SK-N-SH (cell line): ENCODE data around the gene RBBP9. TPM values are rescaled to one million over a fixed set of nuclear protein-coding genes. Genes with fewer than 3 reads are reported as not detected.
"Not testable (repeated sequence)": the region's sequence is repeated elsewhere in the genome, so short reads cannot be mapped to it uniquely, and the experiment has no call there.

Experiments used
- CTCF ChIA-PET: fragments of 300-600, 350-600 bp; formaldehyde crosslinking; extraction: SDS; loops from one replicate; lab custom pipeline; 2021; lab: Yijun Ruan, JAX
- POLR2A ChIA-PET: fragments of 350-600 bp; sonication (Branson Sonifier 250); formaldehyde crosslinking; extraction: SDS; loops from one replicate; lab custom pipeline; 2020; ENCODE audit warnings: antibody characterized with exemption, inconsistent platforms; lab: Yijun Ruan, JAX
- DNase-seq: peaks from one replicate; pipeline ENCODE4 v3.0.0; 2012
- H2AFZ ChIP-seq: fragments of 200-600 bp; sonication (generic); 2 replicates; pipeline ENCODE4 v1.8.1; 2016; ENCODE audit warnings: antibody characterized with exemption, mild to moderate bottlenecking, low read depth
- H3F3A ChIP-seq: fragments of 200-600 bp; sonication (generic); replicated peaks from 2 replicates; pipeline ENCODE3; 2016; ENCODE audit warnings: antibody characterized with exemption, mild to moderate bottlenecking; ENCODE audit not compliant: insufficient read depth
- H3K27ac ChIP-seq, 2 experiments: fragments of 200-500 bp in 1 of 2; fragments of 200-600 bp in 1 of 2; sonication (Bioruptor generic) in 1 of 2; sonication (generic), shearing (Covaris generic) in 1 of 2; 2 replicates each; pipeline versions ENCODE4 v1.5.1 to v1.6.1; 2014 to 2016; ENCODE audit warnings: low read depth in 2 of 2, inconsistent platforms in 1 of 2, low read length in 1 of 2, mild to moderate bottlenecking in 1 of 2, mixed read lengths in 1 of 2
- H3K27me3 ChIP-seq: fragments of 200-600 bp; sonication (generic), shearing (Covaris generic); 2 replicates; pipeline ENCODE4 v1.6.1; 2016; ENCODE audit warnings: mixed run types; ENCODE audit not compliant: insufficient read depth
- H3K36me3 ChIP-seq, 2 experiments: fragments of 200-500 bp in 1 of 2; fragments of 200-600 bp in 1 of 2; sonication (Bioruptor generic) in 1 of 2; sonication (generic) in 1 of 2; replicated peaks in 1 of 2; 2 replicates each; pipeline versions ENCODE3 to v1.5.1; 2014 to 2016; ENCODE audit warnings: low read length in 1 of 2, mild to moderate bottlenecking in 1 of 2; ENCODE audit not compliant: insufficient read depth in 2 of 2, control insufficient read depth in 1 of 2
- H3K4me1 ChIP-seq, 2 experiments: fragments of 200-500 bp in 1 of 2; fragments of 200-600 bp in 1 of 2; sonication (Bioruptor generic) in 1 of 2; sonication (generic), shearing (Covaris generic) in 1 of 2; 2 replicates each; pipeline versions ENCODE4 v1.5.1 to v1.6.1; 2014 to 2016; ENCODE audit warnings: low read depth in 1 of 2, low read length in 1 of 2, mixed run types in 1 of 2; ENCODE audit not compliant: insufficient read depth in 2 of 2, control insufficient read depth in 1 of 2
- H3K4me2 ChIP-seq: fragments of 200-600 bp; sonication (generic), shearing (Covaris generic); 2 replicates; pipeline ENCODE4 v1.6.1; 2017; ENCODE audit warnings: mixed run types
- H3K4me3 ChIP-seq, 2 experiments: fragments of 200-500 bp in 1 of 2; fragments of 200-600 bp in 1 of 2; sonication (Bioruptor generic) in 1 of 2; sonication (generic), shearing (Covaris generic) in 1 of 2; 2 replicates each; pipeline versions ENCODE4 v1.5.1 to v1.8.1; 2014 to 2016; ENCODE audit warnings: low read depth in 2 of 2, inconsistent platforms in 1 of 2, low read length in 1 of 2, mild to moderate bottlenecking in 1 of 2, mixed read lengths in 1 of 2, moderate library complexity in 1 of 2
- H3K79me2 ChIP-seq: fragments of 200-600 bp; sonication (generic); 2 replicates; pipeline ENCODE4 v1.8.1; 2017; ENCODE audit warnings: mild to moderate bottlenecking; ENCODE audit not compliant: insufficient read depth
- H3K9ac ChIP-seq: fragments of 200-600 bp; sonication (generic); 2 replicates; pipeline ENCODE4 v1.6.1; 2017; ENCODE audit warnings: mixed run types
- H3K9me2 ChIP-seq: fragments of 200-600 bp; sonication (generic); 2 replicates; pipeline ENCODE4 v1.6.1; 2017; ENCODE audit warnings: mixed run types
- H3K9me3 ChIP-seq: fragments of 200-600 bp; sonication (generic); 2 replicates; pipeline ENCODE4 v1.6.1; 2017; ENCODE audit warnings: mixed run types, mild to moderate bottlenecking, moderate library complexity
- H4K20me1 ChIP-seq: fragments of 200-600 bp; sonication (generic); 2 replicates; pipeline ENCODE4 v1.6.1; 2017; ENCODE audit warnings: mild to moderate bottlenecking, mixed run types; ENCODE audit not compliant: insufficient read depth
- EZH2phosphoT487 ChIP-seq: fragments of 200-600 bp; sonication (generic); IDR thresholded peaks from 2 replicates; pipeline ENCODE4 v1.6.1; 2017; ENCODE audit warnings: low read depth, mixed run types, mild to moderate bottlenecking, antibody characterized with exemption, moderate library complexity, borderline replicate concordance
- MXI1 ChIP-seq: IDR thresholded peaks from 2 replicates; pipeline ENCODE4 v1.6.1; 2012; ENCODE audit warnings: mild to moderate bottlenecking, low read depth, low read length, improper control_type of control experiment
- NFIC ChIP-seq: IDR thresholded peaks from 2 replicates; pipeline ENCODE4 v1.4.0; 2012; ENCODE audit warnings: borderline replicate concordance
- POLR2AphosphoS5 ChIP-seq: IDR thresholded peaks from 2 replicates; pipeline ENCODE4 v1.6.1; 2012; ENCODE audit warnings: low read depth, low read length
- RFX5 ChIP-seq: IDR thresholded peaks from 2 replicates; pipeline ENCODE4 v1.6.1; 2012; ENCODE audit warnings: mild to moderate bottlenecking, improper control_type of control experiment, low read length
- RXRA ChIP-seq: IDR thresholded peaks from 2 replicates; pipeline ENCODE4 v1.4.0; 2012; ENCODE audit warnings: low read depth, mild to moderate bottlenecking, borderline replicate concordance
- SIN3A ChIP-seq: IDR thresholded peaks from 2 replicates; pipeline ENCODE4 v1.6.1; 2012; ENCODE audit warnings: low read depth, mild to moderate bottlenecking, low read length, moderate library complexity, borderline replicate concordance
- SMC3 ChIP-seq: IDR thresholded peaks from 2 replicates; pipeline ENCODE4 v1.6.1; 2012; ENCODE audit warnings: low read depth, low read length, improper control_type of control experiment
- TCF12 ChIP-seq: IDR thresholded peaks from 2 replicates; pipeline ENCODE4 v1.4.0; 2012
- WGBS: methylation state at CpG from one replicate; pipeline ENCODE4 v1.1.6; 2017; ENCODE audit warnings: low lambda C conversion rate; 5-methylcytosine and 5-hydroxymethylcytosine counted together
- polyA plus RNA-seq, 3 experiments: library from polyadenylated mRNA; depleted of rRNA; stranded (reverse); fragments of >200 nt; gene quantifications; 2 replicates each; pipeline ENCODE4 v1.2.3, GENCODE V29; 2012
- TF ChIP-seq, protein P1 (sequence below): IDR thresholded peaks from 2 replicates; pipeline ENCODE4 v1.4.0; 2012; ENCODE audit warnings: low read depth, borderline replicate concordance
- TF ChIP-seq, protein P2 (sequence below): IDR thresholded peaks from 2 replicates; pipeline ENCODE4 v1.4.0; 2012; ENCODE audit warnings: low read depth

RBBP9 gene
- polyA plus RNA-seq, 1 of the 3 experiments (the other 2 are of a cell fraction): 7.5 TPM

DNA sequence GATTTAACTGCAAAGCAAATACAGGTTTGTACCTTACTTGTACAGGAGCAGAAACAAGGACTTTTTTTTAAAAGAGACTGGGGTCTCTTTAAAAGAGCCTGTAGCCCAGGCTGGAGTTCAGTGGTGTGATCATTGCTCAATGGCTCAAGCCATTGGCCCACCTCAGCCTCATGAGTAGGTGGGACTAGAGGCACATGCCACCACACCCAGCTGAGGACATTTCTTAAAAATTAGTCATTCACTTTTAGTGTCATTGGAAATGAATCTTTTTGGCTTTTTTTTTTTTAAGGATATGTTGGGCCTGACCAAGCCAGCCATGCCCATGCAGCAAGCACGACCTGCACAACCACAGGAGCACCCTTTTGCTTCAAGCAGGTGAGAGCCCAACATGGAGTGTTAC is 27.6 kb upstream of the RBBP9 start:
- POLR2A ChIA-PET: no interaction called here
- Histone ChIP-seq H3K4me2 (no peak overlapping the region), H3K9ac (no peak overlapping the region), H3K79me2 (peaks cover 3% of the 10 kb centered on the region; the same call in 1 of the 2 replicates), H3K36me3 (peaks cover 29 to 51% of the 10 kb centered on the region in 2 experiments), H3K27me3 (no peaks in the 10 kb centered on the region), H3F3A (no peaks in the 10 kb centered on the region), H3K9me2 (no peaks in the 10 kb centered on the region), H3K9me3 (no peaks in the 10 kb centered on the region), H2AFZ (no peak overlapping the region), H3K4me3 (no peak overlapping the region), H4K20me1 (no peaks in the 10 kb centered on the region), H3K4me1 (no peaks in the 10 kb centered on the region), H3K27ac (no peak overlapping the region)
- DNase-seq: no peak
- TF ChIP-seq SIN3A: no peak
- TF ChIP-seq, protein P1, sequence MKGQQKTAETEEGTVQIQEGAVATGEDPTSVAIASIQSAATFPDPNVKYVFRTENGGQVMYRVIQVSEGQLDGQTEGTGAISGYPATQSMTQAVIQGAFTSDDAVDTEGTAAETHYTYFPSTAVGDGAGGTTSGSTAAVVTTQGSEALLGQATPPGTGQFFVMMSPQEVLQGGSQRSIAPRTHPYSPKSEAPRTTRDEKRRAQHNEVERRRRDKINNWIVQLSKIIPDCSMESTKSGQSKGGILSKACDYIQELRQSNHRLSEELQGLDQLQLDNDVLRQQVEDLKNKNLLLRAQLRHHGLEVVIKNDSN: no peak
- TF ChIP-seq RXRA: no peak
- no peak for TF ChIP-seq NFIC
- TF ChIP-seq SMC3: no peak
- TF ChIP-seq, protein P2, sequence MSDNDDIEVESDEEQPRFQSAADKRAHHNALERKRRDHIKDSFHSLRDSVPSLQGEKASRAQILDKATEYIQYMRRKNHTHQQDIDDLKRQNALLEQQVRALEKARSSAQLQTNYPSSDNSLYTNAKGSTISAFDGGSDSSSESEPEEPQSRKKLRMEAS: no peak
- TF ChIP-seq TCF12: no peak
- TF ChIP-seq RFX5: no peak
- TF ChIP-seq EZH2phosphoT487: no peak
- no peak for TF ChIP-seq MXI1
- no peak for TF ChIP-seq POLR2AphosphoS5
- CTCF ChIA-PET: no interaction called here
- WGBS: 88% methylated on average over 1 of the region's 1 CpG

DNA sequence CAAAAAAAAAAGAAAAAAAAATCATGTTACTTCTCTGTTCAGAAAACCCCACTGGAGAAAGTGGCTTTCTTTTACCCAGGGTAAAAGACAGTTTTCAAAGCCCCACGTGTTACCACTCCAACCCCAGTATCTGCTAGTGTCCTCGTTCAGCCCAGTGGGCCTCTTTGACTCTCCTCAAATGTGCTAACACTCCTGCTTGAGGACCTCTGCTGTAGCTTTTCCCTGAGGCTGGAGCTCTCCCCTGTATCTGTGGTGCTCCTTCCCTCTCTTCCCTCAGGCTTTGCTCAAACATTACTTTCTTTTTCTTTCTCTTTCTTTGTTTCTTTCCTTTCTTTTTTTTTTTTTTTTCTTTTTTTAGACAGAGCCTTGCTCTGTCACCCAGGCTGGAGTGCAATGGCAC is 26.0 kb upstream of the RBBP9 start:
- Histone ChIP-seq H3K36me3 (peaks cover 29 to 35% of the 10 kb centered on the region in 2 experiments), H3K79me2 (peaks cover 14% of the 10 kb centered on the region; the same call in 1 of the 2 replicates), H3K9me3 (no peaks in the 10 kb centered on the region), H2AFZ (no peak overlapping the region), H3K4me3 (no peak overlapping the region), H3K4me2 (no peak overlapping the region), H3K27ac (no peak overlapping the region), H3K4me1 (no peaks in the 10 kb centered on the region), H3K27me3 (no peaks in the 10 kb centered on the region), H3K9me2 (no peaks in the 10 kb centered on the region), H4K20me1 (no peaks in the 10 kb centered on the region), H3F3A (no peaks in the 10 kb centered on the region), H3K9ac (no peak overlapping the region)
- DNase-seq: no peak
- 90% methylated on average over 2 of the region's 2 CpGs for WGBS
- no peak for TF ChIP-seq TCF12
- ChIA-PET CTCF (no interaction called here), POLR2A (no interaction called here)

DNA sequence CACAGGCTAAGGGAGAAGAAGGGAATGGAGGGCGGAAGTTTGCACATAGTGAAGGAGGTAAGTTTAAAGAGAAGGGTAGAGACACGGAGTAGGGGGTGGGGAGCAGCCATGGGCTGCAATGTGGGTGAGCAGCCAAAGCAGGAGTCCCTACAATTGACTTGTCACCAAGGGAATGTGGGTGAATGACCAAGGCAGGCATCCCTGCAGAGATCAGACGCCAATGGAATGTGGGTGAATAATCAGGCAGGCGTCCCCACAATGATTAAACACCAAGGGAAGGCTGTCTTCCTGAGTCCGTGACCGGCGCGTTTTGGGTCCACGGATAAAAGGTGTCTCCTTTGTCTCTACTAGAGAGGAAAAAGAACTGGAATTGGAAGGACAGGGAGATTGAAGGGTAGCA is 25.0 kb upstream of the RBBP9 start:
- H4K20me1 ChIP-seq, H3K9me3 ChIP-seq, H3K9ac ChIP-seq, H3K4me3 ChIP-seq, H3K9me2 ChIP-seq, H3K27ac ChIP-seq, CTCF ChIA-PET, H3K4me1 ChIP-seq, DNase-seq, H3F3A ChIP-seq, H3K27me3 ChIP-seq, H3K4me2 ChIP-seq, POLR2A ChIA-PET, H2AFZ ChIP-seq: not testable (repeated sequence)
- Histone ChIP-seq H3K79me2 (peaks cover 18% of the 10 kb centered on the region; the same call in 1 of the 2 replicates), H3K36me3 (peaks cover 26 to 34% of the 10 kb centered on the region in 2 experiments)
- WGBS: 87% methylated on average over 9 of the region's 9 CpGs
